Measurements from ENCODE around the gene RPIA.
"Not testable (repeated sequence)": the region's sequence is repeated elsewhere in the genome, so short reads cannot be mapped to it uniquely, and the experiment has no call there.

RPIA gene

GRCh38 chr2:88753833-88754584 is 62.5 kb downstream of the RPIA start:
- peak; percentile 66 for DNase-seq (ENCODE audit: low spot score)
- TF ChIP-seq CTCF (IDR thresholded peaks at IDR 0.05; ENCODE audit: extremely low read depth, insufficient read depth, missing control alignments), result no peak
- in situ Hi-C loops (cut with MboI; ENCODE audit: low pct_unique_long_range_greater_than_20kb, low sequenced_read_pairs, unreplicated experiment), result no loop called here

- in situ Hi-C loops (cut with MboI; ENCODE audit: low pct_unique_long_range_greater_than_20kb, low sequenced_read_pairs, unreplicated experiment), result no loop called here
- peak; percentile 40 for DNase-seq (ENCODE audit: low spot score)
- no peak for TF ChIP-seq CTCF (IDR thresholded peaks at IDR 0.05; ENCODE audit: extremely low read depth, insufficient read depth, missing control alignments)
Observed at GRCh38 chr2:88754585-88755320, 63.3 kb downstream of the RPIA start.

GRCh38 chr2:88755836-88756235 is 64.4 kb downstream of the RPIA start:
- no peak for TF ChIP-seq CTCF (IDR thresholded peaks at IDR 0.05; ENCODE audit: extremely low read depth, insufficient read depth, missing control alignments)
- DNase-seq (ENCODE audit: low spot score), result no peak
- in situ Hi-C loops (cut with MboI; ENCODE audit: low pct_unique_long_range_greater_than_20kb, low sequenced_read_pairs, unreplicated experiment), result no loop called here

GRCh38 chr2:88757025-88757424 is 65.6 kb downstream of the RPIA start:
- in situ Hi-C loops (cut with MboI; ENCODE audit: low pct_unique_long_range_greater_than_20kb, low sequenced_read_pairs, unreplicated experiment), result no loop called here
- no peak for TF ChIP-seq CTCF (IDR thresholded peaks at IDR 0.05; ENCODE audit: extremely low read depth, insufficient read depth, missing control alignments)
- no peak for DNase-seq (ENCODE audit: low spot score)

- in situ Hi-C loops (cut with MboI; ENCODE audit: low pct_unique_long_range_greater_than_20kb, low sequenced_read_pairs, unreplicated experiment); DNase-seq (ENCODE audit: low spot score): not testable (repeated sequence)
Observed at GRCh38 chr2:88758702-88759101, 67.2 kb downstream of the RPIA start.

GRCh38 chr2:88760819-88761598 is 69.5 kb downstream of the RPIA start:
- DNase-seq (ENCODE audit: low spot score), result no peak
- TF ChIP-seq CTCF (IDR thresholded peaks at IDR 0.05; ENCODE audit: extremely low read depth, insufficient read depth, missing control alignments), result no peak
- in situ Hi-C loops (cut with MboI; ENCODE audit: low pct_unique_long_range_greater_than_20kb, low sequenced_read_pairs, unreplicated experiment), result no loop called here

All from GM13977 (cell line).